Central memory CD8-positive, alpha-beta T cell (primary cell): ENCODE results near the gene SPNS2.

ENCODE experiments used
- ATAC-seq: fragments of 150-1000 bp; cut with Tn5 transposase; replicated peaks from 2 replicates; pipeline ENCODE4 v1.10.0; 2022; ENCODE audit warnings: mild to moderate bottlenecking, moderate FRiP score, moderate number of reproducible peaks; ENCODE audit not compliant: poor library complexity, severe bottlenecking; ENCODE audit errors: extremely low read depth
- DNase-seq, 2 donors: peaks; one replicate each; pipeline ENCODE4 v3.0.0; 2021; ENCODE audit warnings: low spot score in 2 of 2
- H3K27ac Mint-ChIP-seq: one replicate; pipeline ENCODE4 v1.8.0; 2022; ENCODE audit warnings: low read depth, mild to moderate bottlenecking, moderate library complexity, mixed read lengths
- H3K27me3 Mint-ChIP-seq: one replicate; pipeline ENCODE4 v1.8.0; 2022; ENCODE audit warnings: mixed read lengths
- H3K36me3 Mint-ChIP-seq: one replicate; pipeline ENCODE4 v1.8.0; 2022; ENCODE audit warnings: mild to moderate bottlenecking, moderate library complexity, mixed read lengths; ENCODE audit not compliant: insufficient read depth
- H3K4me1 Mint-ChIP-seq: one replicate; pipeline ENCODE4 v1.8.0; 2022; ENCODE audit warnings: mixed read lengths
- H3K4me3 Mint-ChIP-seq: one replicate; pipeline ENCODE4 v1.8.0; 2022; ENCODE audit warnings: mild to moderate bottlenecking, moderate library complexity, mixed read lengths
- H3K9me3 Mint-ChIP-seq: one replicate; pipeline ENCODE4 v1.8.0; 2022; ENCODE audit warnings: mixed read lengths

Gene SPNS2

DNA sequence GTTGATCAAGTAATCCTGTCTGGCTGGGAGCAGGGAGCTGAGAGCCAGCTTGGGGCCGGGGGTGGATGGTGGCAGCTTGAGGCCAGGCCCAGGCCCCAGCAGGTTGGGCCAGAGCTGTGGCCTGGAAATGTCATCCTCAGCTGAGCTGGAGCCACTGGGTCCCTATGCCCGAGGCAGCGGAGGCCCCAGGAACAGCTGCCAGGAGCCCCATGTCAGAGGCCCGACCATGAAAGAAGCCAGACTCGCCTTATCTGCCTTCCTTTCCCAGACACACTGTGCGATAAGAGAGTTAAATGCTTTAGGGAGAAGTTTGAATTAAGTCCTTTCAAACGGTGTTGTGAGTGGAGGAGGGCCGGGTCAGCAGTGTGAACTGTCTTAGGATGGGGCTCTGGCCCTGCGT lies 89.1 kb downstream of the SPNS2 start:
- no peak overlapping the region for H3K4me3 Mint-ChIP-seq
- no peak for ATAC-seq
- peaks cover 11% of the 10 kb centered on the region for H3K4me1 Mint-ChIP-seq
- DNase-seq, result no peak
- H3K27ac Mint-ChIP-seq, result no peak overlapping the region
- peaks cover 76% of the 10 kb centered on the region for H3K27me3 Mint-ChIP-seq
- H3K9me3 Mint-ChIP-seq, result no peaks in the 10 kb centered on the region
- H3K36me3 Mint-ChIP-seq, result peaks cover 2% of the 10 kb centered on the region

DNA sequence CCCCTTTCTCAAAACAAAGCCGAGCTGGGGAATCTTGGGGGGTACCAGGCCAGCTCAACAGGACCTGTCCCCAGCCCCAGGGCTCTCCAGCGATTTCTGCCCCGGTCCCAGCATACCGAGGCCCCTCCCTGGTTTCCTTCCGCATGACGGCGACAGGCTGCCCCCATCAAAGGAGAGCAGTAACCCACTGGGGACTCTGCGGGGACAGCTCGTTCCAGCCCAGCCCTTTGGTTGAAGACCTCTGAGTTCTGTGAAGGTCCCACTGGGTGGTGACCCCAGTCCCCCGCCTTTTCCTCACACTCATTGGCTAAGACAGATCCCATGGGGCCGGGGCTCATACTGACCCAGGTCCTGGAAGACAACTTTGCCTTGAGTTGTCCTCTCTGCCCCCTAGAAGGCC lies 89.7 kb downstream of the SPNS2 start:
- no peak for DNase-seq
- Mint-ChIP-seq H3K4me3 (no peak overlapping the region), H3K27me3 (peaks cover 71% of the 10 kb centered on the region), H3K27ac (no peak overlapping the region), H3K4me1 (peaks cover 11% of the 10 kb centered on the region), H3K36me3 (peaks cover 2% of the 10 kb centered on the region), H3K9me3 (no peaks in the 10 kb centered on the region)
- no peak for ATAC-seq
